Smooth muscle cell (in vitro differentiated cells): Measurements from ENCODE around the gene PPIL3. TPM values are rescaled to one million over a fixed set of nuclear protein-coding genes. Genes with fewer than 3 reads are reported as not detected.

ENCODE experiments used
- DNase-seq: peaks from one replicate; lab custom pipeline; 2025; ENCODE audit not compliant: unreplicated experiment; lab: John Stamatoyannopoulos, UW
- H2AFZ ChIP-seq: fragments of 200-600 bp; sonication (generic); 2 replicates; pipeline ENCODE4 v1.6.0; 2016; ENCODE audit warnings: antibody characterized with exemption, low read depth, mild to moderate bottlenecking
- H3F3A ChIP-seq: fragments of 200-600 bp; sonication (generic); 2 replicates; pipeline ENCODE4 v1.6.0; 2017; ENCODE audit warnings: antibody characterized with exemption, low read depth
- H3K27ac ChIP-seq: fragments of 200-600 bp; sonication (generic); 2 replicates; pipeline ENCODE4 v1.5.1; 2016; ENCODE audit warnings: low read depth, mild to moderate bottlenecking
- H3K27me3 ChIP-seq: fragments of 200-600 bp; sonication (generic); 2 replicates; pipeline ENCODE4 v1.6.1; 2016; ENCODE audit warnings: low read depth, mild to moderate bottlenecking
- H3K36me3 ChIP-seq: fragments of 200-600 bp; sonication (generic); 2 replicates; pipeline ENCODE4 v1.5.1; 2016; ENCODE audit warnings: low read depth
- H3K4me1 ChIP-seq: fragments of 200-600 bp; sonication (generic); 2 replicates; pipeline ENCODE4 v1.5.1; 2016; ENCODE audit warnings: low read depth
- H3K4me2 ChIP-seq: fragments of 200-600 bp; sonication (generic); 2 replicates; pipeline ENCODE4 v1.6.0; 2016; ENCODE audit warnings: mild to moderate bottlenecking
- H3K4me3 ChIP-seq: fragments of 200-600 bp; sonication (generic); 2 replicates; pipeline ENCODE4 v1.5.1; 2016; ENCODE audit warnings: mild to moderate bottlenecking
- H3K79me2 ChIP-seq: fragments of 200-600 bp; sonication (generic); 2 replicates; pipeline ENCODE4 v1.6.0; 2016; ENCODE audit warnings: low read depth, mild to moderate bottlenecking
- H3K9ac ChIP-seq: fragments of 200-600 bp; sonication (generic); 2 replicates; pipeline ENCODE4 v1.6.0; 2016; ENCODE audit warnings: low read depth
- H3K9me3 ChIP-seq: fragments of 200-600 bp; sonication (generic); replicated peaks from 2 replicates; pipeline ENCODE4 v1.5.1; 2016; ENCODE audit warnings: low read depth
- H4K20me1 ChIP-seq: fragments of 200-600 bp; sonication (generic); 2 replicates; pipeline ENCODE4 v1.6.0; 2016; ENCODE audit warnings: low read depth
- CTCF ChIP-seq: fragments of 200-600 bp; sonication (generic); IDR thresholded peaks from 2 replicates; pipeline ENCODE4 v1.5.1; 2017; ENCODE audit warnings: borderline replicate concordance, mild to moderate bottlenecking, antibody characterized with exemption; ENCODE audit not compliant: insufficient read depth, poor library complexity, severe bottlenecking
- WGBS: methylation state at CpG from one replicate; pipeline ENCODE4 v1.1.7; 2016; ENCODE audit warnings: low lambda C conversion rate; 5-methylcytosine and 5-hydroxymethylcytosine counted together
- polyA plus RNA-seq: library from polyadenylated mRNA; unstranded; fragments of >200 nt; fragmentation: Nextera tagmentation; extraction: Ambion mirVana; gene quantifications from 2 replicates; pipeline ENCODE4 v1.2.1, GENCODE V29; 2016
- total RNA-seq: library from RNA; depleted of rRNA; stranded (reverse); fragments of >200 nt; gene quantifications from 2 replicates; pipeline ENCODE4 v1.2.3, GENCODE V29; 2014

The PPIL3 gene
- total and polyA plus RNA-seq, 2 experiments from 2014 or later = 42.5 to 70.1 TPM

GRCh38 chr2:200843993-200844948, 44.6 kb downstream of the PPIL3 start:
- H3K36me3 ChIP-seq = no peaks in the 10 kb centered on the region
- WGBS = 91% methylated on average over 24 of the region's 24 CpGs
- H2AFZ ChIP-seq = no peak overlapping the region
- H3K4me2 ChIP-seq = no peak overlapping the region
- H3K79me2 ChIP-seq = no peaks in the 10 kb centered on the region
- H3K4me1 ChIP-seq = no peaks in the 10 kb centered on the region
- no peak overlapping the region for H3K4me3 ChIP-seq
- TF ChIP-seq CTCF = no peak
- no peak overlapping the region for H3K9ac ChIP-seq
- H3F3A ChIP-seq = no peaks in the 10 kb centered on the region
- H3K9me3 ChIP-seq = no peaks in the 10 kb centered on the region
- no peak for DNase-seq
- no peaks in the 10 kb centered on the region for H3K27me3 ChIP-seq
- H3K27ac ChIP-seq = no peak overlapping the region
- H4K20me1 ChIP-seq = no peaks in the 10 kb centered on the region

GRCh38 chr2:200839513-200839912, 49.4 kb downstream of the PPIL3 start:
- no peak overlapping the region for H3K4me2 ChIP-seq
- no peaks in the 10 kb centered on the region for H3K9me3 ChIP-seq
- no peaks in the 10 kb centered on the region for H3K79me2 ChIP-seq
- WGBS = 66% methylated on average over 3 of the region's 3 CpGs
- H3K4me3 ChIP-seq = no peak overlapping the region
- H3F3A ChIP-seq = no peaks in the 10 kb centered on the region
- TF ChIP-seq CTCF = no peak
- H3K9ac ChIP-seq = no peak overlapping the region
- DNase-seq = no peak
- H3K27ac ChIP-seq = no peak overlapping the region
- no peak overlapping the region for H2AFZ ChIP-seq
- no peaks in the 10 kb centered on the region for H3K27me3 ChIP-seq
- no peaks in the 10 kb centered on the region for H4K20me1 ChIP-seq
- no peaks in the 10 kb centered on the region for H3K36me3 ChIP-seq
- H3K4me1 ChIP-seq = no peaks in the 10 kb centered on the region

GRCh38 chr2:200834701-200835100, 54.2 kb downstream of the PPIL3 start:
- TF ChIP-seq CTCF = no peak
- WGBS = 90% methylated on average over 4 of the region's 4 CpGs
- Histone ChIP-seq H3K4me2 (no peak overlapping the region), H2AFZ (no peak overlapping the region), H3F3A (no peaks in the 10 kb centered on the region), H3K4me3 (no peak overlapping the region), H3K4me1 (no peaks in the 10 kb centered on the region), H3K36me3 (no peaks in the 10 kb centered on the region), H3K9me3 (no peaks in the 10 kb centered on the region), H3K27ac (no peak overlapping the region), H3K27me3 (no peaks in the 10 kb centered on the region), H3K9ac (no peak overlapping the region), H4K20me1 (no peaks in the 10 kb centered on the region), H3K79me2 (no peaks in the 10 kb centered on the region)
- DNase-seq = no peak
